Measurements from ENCODE around the gene PTPRE.

The PTPRE gene

DNA sequence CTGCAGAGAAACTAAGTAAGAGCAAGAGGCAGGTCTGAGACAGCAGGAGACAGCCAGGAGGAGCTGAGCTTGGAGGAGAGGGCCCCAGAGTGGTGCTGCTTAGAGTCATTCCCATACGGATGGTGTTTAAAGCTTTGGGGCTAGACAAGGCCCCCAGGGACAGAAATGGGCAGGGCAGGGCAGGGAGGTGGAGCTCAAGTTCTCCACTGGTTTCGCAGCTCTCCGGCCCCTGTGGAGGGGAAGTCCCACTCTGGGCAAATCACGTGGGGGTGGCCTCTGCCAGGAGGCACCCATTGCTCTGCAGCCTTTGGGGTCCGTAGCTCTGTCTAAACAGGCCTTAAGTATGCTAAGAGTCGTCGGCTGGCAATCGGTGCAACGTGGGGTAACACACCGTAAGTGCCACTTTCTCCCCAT lies 1.0 kb upstream of the PTPRE start:
- no peak overlapping the region for H3K4me3 ChIP-seq (ENCODE audit: low read depth, low read length)

DNA sequence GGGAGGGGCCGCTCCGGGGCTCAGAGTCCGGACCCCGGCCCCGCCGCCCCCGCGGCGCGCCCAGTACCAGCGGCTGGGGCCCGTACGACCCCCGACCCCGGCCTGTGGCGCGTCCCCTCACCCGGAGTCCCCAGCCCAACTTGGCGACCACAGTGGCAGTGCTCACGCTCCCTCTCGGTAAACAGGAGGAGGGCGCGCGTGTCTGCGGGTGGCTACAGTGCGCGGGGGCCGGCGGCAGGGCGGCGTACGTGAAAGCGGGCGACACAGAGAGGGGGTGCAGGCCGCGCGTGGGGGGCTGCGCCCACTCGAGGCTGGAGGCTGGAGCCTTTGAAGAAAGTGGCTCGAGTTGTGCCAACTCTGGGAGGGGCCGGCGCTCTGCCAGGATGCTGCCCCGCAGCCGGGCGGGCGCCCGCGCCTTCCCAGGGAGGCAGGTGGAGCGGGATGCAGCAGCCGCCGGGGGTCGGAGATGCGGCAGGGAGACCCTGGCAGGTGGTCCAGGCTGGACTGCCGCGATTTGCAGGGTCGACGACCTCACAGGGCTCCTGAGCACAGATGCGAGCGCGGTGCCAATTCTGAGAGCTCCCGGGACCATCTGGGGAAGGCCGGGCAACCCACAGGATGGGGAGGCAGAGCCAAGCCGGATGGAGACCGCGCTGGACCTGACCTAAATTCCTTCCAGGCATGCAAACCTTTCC lies 655 bp downstream of the PTPRE start:
- peak overlapping the region; percentile 43 for H3K4me3 ChIP-seq (ENCODE audit: low read depth, low read length)

- H3K4me3 ChIP-seq (ENCODE audit: low read depth, low read length) = no peak overlapping the region
Observed at GRCh38 chr10:127908106-127908958, 1.4 kb downstream of the PTPRE start.

- H3K4me3 ChIP-seq (ENCODE audit: low read depth, low read length) = no peak overlapping the region
Observed at GRCh38 chr10:127908959-127909267, 2.0 kb downstream of the PTPRE start.

DNA sequence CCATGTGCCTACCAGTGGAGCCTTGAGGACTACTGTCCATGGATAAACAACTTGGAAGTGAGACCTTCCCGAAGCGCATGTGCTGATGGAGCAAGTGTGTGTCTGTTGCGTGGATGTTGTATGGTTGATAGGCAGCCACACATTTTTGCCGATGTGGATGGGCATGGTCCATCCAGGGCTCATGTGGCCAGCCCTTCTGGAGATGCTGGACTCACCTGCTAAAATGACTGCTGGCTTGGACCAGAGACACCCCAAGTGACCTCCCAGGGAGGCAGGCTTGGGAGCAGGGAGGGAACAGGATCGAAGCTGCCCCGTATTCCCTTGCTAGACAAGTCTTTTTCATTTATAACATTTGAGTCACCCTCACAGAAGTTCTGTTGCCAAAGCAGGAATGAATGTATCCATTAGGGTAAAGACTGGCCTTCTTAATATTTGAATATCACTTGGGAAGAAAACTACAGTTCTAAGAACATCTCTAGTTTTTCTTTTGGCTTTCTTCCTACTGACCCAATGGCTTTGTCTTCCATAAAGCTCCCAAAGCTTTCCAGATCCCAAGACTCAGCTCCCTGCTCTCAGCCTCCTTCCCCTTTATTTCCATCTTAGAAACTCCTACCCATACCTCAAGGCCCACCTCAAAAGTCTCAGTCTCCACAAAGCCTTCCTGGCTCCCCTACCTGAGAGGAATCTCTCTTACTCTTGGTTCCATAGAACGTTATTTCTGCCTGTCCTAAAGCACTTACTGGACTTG lies 3.0 kb downstream of the PTPRE start:
- H3K4me3 ChIP-seq (ENCODE audit: low read depth, low read length) = no peak overlapping the region

DNA sequence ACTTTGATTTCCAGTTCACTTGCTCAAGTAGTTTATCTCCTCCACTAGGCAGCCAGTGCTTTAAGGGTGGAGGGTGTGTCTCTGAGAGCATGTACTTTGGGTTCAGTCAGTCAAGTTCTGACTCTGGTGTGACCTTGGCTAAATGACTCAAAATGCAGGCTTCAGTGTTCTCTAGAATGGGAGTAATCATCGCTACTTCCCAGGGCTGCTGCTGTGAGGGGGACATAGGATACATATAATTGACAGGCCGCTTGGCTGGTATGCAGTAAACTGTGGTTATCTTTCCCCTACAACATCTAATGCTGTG lies 3.5 kb downstream of the PTPRE start:
- H3K4me3 ChIP-seq (ENCODE audit: low read depth, low read length) = no peak overlapping the region

DNA sequence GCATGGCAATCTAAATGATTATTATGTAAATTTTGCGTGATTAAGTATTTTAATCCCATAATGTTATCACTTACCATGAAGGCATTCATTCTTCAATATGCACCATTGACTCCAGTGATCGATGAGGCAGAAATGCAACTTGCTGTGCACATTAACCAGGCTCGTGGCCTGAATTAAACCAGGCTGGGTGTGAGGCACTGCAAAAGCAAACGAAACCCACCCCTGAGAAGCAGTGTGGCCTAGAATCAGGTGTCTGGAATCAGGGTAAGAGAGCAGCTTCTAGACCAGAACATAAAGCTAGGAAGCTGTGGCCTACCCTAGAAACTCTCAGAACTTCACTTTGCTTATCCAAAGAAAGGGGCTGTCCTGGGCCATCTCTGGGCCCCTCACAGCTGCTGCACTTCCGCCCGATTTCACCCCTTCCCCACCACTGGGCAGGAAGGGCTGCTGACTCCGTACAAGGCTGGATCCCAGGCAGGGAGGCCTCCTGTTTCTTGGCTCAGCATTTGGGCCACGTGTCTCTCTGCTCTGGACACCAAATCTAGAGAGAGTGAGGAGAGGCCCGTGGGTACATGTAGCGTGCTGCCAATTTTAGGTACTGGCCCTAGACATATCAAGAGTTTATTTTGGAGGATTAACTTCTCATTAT lies 4.4 kb downstream of the PTPRE start:
- no peak overlapping the region for H3K4me3 ChIP-seq (ENCODE audit: low read depth, low read length)

- H3K4me3 ChIP-seq (ENCODE audit: low read depth, low read length) = no peak overlapping the region
Observed at GRCh38 chr10:127911867-127912257, 5.0 kb downstream of the PTPRE start.

GRCh38 chr10:127912607-127913367 lies 5.9 kb downstream of the PTPRE start:
- H3K4me3 ChIP-seq (ENCODE audit: low read depth, low read length) = no peak overlapping the region

- no peak overlapping the region for H3K4me3 ChIP-seq (ENCODE audit: low read depth, low read length)
Observed at GRCh38 chr10:127913368-127913759, 6.5 kb downstream of the PTPRE start.

DNA sequence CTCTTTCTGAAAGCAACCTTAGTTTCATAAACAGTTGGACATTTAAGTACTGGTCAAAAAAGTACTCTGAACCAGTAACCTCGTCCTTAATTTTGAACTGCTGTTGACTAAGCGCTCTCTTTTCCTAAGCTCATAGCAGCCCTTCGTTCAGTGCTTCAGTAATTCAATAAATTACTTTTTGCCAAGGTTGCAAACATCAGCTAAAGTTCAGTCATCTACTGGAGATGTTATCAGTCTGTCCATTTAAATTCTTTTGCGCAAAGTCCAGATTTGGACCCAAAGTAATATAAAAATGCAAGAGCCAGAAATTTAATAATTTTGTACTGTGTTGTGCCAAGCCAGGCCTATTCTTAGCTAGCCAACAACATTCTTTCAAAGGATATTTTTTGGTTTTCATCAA lies 8.4 kb downstream of the PTPRE start:
- no peak overlapping the region for H3K4me3 ChIP-seq (ENCODE audit: low read depth, low read length)

DNA sequence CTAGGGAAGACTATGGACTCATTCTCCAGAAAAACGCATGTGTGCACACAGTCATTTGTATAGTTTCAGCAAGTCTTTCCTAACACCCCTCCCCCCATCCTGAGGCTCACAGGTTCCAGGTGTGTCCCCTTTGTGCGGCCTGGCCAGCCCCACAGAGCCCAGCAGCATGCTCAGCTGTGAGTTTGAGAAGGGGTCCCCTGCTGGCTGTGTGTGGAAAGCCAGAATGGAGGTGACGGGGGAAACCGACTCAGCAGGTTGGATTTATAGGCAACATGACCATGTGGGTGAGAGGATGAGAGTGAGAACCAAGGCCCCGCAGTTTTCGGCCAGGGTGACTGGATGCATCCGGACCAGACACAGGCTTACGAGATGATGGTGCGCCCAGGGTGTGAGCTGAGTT lies 9.9 kb downstream of the PTPRE start:
- H3K4me3 ChIP-seq (ENCODE audit: low read depth, low read length) = no peak overlapping the region

DNA sequence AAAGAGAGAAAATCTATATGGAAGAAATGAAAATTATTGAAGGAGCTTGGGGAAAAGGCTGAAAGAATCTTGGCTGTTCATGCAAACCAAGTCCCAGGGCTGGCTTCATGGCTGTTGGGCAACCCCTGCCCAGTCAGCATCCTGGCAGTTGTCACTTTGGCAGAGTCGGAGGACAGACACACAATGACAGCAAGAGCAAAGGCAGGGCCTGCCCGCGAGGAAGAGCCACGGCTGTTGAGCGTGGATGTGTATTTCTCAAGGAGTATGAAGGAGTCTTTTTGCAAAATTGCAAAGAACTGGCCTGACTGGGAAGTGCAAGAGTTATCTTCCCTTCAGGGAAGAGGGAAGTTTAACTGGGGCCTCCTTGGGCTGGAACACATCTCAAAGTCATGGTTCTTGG lies 11.7 kb downstream of the PTPRE start:
- H3K4me3 ChIP-seq (ENCODE audit: low read depth, low read length) = no peak overlapping the region

- H3K4me3 ChIP-seq (ENCODE audit: low read depth, low read length) = no peak overlapping the region
Observed at GRCh38 chr10:127919418-127920271, 12.7 kb downstream of the PTPRE start.

- H3K4me3 ChIP-seq (ENCODE audit: low read depth, low read length) = no peak overlapping the region
Observed at GRCh38 chr10:127920306-127921074, 13.6 kb downstream of the PTPRE start.

DNA sequence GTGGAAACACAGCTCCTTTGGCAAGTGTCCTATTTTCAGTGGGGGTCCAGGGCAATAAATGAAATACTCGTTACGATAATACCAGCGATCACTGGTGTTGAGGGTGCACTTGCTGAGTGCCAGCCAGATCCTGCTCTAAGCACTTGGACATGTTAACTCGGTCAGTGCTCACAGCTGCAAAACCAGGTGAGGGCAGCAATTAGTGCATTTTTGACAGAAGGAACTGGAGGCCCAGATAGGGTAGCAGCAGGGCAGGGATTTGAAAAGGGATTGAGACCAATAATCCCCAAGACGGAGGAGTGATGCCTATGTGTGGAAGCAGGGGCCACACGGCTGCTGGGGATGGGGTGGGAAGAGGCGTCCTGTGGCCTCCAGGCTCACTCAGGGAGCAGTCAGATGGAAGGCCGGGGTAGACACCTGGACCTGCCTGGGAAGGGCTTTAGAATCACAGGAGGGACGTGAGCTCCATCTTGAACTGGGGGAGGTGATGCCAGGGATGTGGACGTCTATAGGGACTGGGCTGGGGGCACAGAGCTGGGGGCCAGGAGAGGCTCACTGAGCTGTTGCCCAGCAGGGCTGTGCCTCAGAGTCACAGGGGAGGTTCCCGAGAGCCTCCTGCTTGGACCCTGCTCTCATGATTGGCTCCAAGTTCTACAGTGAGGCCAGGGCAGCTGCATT lies 14.3 kb downstream of the PTPRE start:
- H3K4me3 ChIP-seq (ENCODE audit: low read depth, low read length) = no peak overlapping the region

DNA sequence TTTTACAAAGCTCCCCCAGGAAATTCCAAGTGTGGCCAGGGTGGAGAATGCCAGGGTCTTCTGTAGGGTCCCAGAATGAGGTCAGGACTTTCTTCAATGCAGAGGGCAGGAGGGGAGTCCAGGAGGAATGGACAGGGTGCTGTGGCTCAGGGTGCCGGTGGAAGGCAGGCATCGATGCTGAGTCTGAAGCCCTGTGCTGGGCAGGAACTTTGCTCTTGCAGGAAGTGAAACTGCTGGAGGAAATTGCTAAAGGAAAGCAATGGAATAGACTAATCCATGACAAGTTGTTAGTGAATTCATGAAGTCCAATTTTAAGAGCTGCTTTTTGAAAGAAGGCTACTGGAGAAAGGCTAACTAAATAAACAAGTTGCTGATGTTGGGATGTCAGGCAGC lies 14.8 kb downstream of the PTPRE start:
- no peak overlapping the region for H3K4me3 ChIP-seq (ENCODE audit: low read depth, low read length)

DNA sequence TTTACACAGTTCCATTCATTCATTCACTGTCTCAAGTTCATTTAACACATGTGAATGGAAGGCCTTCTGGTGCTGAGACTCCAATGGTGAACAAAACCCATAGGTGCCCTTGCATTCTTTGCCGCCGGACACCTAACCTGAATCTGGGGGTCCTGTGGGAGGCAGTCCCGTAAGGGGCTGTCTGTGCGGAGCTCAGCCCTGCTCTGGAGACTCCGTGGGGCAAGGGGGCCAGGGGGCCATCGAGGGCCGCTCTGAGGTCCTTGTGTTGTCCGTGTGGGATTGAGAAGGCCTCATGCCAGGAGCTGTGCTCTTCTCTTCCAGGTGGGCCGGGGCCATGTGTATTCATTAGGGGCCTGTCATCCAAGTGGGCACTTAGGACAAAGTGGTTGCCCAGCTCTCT lies 15.3 kb downstream of the PTPRE start:
- H3K4me3 ChIP-seq (ENCODE audit: low read depth, low read length) = no peak overlapping the region
